ENCODE results near the gene ADAP1. TPM values are rescaled to one million over a fixed set of nuclear protein-coding genes. Genes with fewer than 3 reads are reported as not detected.

ADAP1 gene
- total RNA-seq, 4 donors from 2014 or later = 44.8 to 106 (median 60.1) TPM

DNA sequence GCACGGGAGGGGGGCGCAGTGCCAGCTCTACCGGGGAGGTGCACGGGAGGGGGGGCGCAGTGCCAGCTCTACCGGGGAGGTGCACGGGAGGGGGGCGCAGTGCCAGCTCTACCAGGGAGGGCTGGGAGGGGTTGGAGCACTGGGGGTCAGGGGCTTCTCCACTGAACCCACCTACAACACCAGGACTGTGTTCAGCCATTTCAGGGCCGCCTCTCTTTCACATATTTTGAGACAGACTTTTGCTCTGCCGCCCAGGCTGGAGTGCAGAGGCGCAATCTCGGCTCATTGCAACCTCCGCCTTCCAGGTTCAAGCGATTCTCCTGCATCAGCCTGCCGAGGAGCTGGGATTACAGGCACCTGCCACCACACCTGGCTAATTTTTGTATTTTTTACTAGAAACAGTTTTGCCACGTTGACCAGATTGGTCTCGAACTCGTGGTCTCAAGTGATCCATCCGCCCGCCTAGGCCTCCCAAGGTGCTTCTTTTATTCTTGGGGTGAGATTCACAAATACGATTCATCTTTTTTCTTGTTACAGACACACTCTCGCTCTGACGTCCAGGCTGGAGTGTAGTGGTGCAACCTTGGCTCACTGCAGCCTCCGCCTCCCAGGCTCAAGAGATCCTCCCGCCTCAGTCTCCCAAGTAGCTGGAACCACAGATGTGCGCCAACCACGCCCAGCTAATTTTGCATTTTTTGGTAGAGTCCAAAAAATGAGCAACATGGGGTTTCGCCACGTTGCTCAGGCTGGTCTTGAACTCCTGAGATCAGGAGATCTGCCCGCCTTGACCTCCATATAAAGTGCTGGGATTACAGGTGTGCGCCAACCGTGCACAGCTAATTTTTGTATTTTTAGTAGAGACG is 37.0 kb downstream of the ADAP1 start:
- Histone ChIP-seq H3K9me3 (no peaks in the 10 kb centered on the region), H3K27ac (no peak overlapping the region), H3K4me3 (no peak overlapping the region), H3K4me1 (peaks cover 0 to 36% (median 5%) of the 10 kb centered on the region in 3 donors), H3K27me3 (no peaks in the 10 kb centered on the region), H3K36me3 (peaks cover 0 to 6% of the 10 kb centered on the region in 2 donors)
- ATAC-seq = no peak
- WGBS, 2 donors (ENCODE audit: low coverage in 1 of 2) = 79 to 85% methylated on average over 16 to 19 of the region's 33 CpGs
- TF ChIP-seq, protein P1, sequence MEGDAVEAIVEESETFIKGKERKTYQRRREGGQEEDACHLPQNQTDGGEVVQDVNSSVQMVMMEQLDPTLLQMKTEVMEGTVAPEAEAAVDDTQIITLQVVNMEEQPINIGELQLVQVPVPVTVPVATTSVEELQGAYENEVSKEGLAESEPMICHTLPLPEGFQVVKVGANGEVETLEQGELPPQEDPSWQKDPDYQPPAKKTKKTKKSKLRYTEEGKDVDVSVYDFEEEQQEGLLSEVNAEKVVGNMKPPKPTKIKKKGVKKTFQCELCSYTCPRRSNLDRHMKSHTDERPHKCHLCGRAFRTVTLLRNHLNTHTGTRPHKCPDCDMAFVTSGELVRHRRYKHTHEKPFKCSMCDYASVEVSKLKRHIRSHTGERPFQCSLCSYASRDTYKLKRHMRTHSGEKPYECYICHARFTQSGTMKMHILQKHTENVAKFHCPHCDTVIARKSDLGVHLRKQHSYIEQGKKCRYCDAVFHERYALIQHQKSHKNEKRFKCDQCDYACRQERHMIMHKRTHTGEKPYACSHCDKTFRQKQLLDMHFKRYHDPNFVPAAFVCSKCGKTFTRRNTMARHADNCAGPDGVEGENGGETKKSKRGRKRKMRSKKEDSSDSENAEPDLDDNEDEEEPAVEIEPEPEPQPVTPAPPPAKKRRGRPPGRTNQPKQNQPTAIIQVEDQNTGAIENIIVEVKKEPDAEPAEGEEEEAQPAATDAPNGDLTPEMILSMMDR (IDR thresholded peaks at IDR 0.05) = no peak
- TF ChIP-seq POLR2A (IDR thresholded peaks at IDR 0.05) (no peak), POLR2AphosphoS5 (IDR thresholded peaks at IDR 0.05) (no peak), EP300 (IDR thresholded peaks at IDR 0.05) (no peak)

DNA sequence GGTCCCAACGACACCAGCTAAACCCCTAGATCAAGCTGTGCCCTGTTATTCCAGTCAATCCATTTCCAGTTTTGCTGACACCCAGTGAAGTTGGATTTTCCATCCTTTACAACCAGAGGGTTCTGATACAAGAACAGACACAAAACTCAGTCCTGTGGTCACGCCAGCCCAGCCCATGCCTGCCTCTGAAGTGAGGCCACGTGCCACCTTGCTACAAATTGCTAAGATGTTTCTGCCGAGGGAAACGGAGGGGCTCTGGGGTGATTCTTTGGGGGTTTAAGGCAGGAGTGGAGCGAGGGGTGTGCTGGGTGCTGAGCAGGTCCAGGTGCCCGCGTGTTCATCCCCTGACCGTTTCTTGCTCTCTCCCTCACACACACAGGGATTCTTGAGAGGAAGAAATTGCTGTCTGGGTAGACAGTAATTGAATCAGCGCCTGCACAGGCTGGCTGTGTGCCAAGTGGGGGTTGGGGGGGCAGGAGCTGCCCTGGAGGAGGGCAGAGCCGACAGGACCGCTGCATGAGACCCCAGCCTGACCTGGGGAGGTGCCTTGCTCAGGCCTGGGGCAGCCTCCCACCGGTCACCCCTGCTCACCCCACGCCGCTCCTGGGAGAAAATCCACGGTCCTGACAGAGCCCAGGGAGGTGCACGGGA is 38.1 kb downstream of the ADAP1 start:
- peaks cover 0 to 26% (median 5%) of the 10 kb centered on the region in 3 donors for H3K4me1 ChIP-seq
- peak overlapping the region in 1 of 2 donors; percentile 14 for H3K4me3 ChIP-seq
- H3K9me3 ChIP-seq = no peaks in the 10 kb centered on the region
- peaks cover 0 to 6% of the 10 kb centered on the region in 2 donors for H3K36me3 ChIP-seq
- peak overlapping the region in 2 of 4 donors; percentile 11 for H3K27ac ChIP-seq
- WGBS, 2 donors (ENCODE audit: low coverage in 1 of 2) = 16 to 100% methylated on average over 1 to 4 of the region's 17 CpGs
- ATAC-seq = peak; percentile 22
- no peak for TF ChIP-seq POLR2AphosphoS5 (IDR thresholded peaks at IDR 0.05)
- TF ChIP-seq, protein P1 (IDR thresholded peaks at IDR 0.05) = no peak
- TF ChIP-seq POLR2A (IDR thresholded peaks at IDR 0.05) = no peak
- TF ChIP-seq EP300 (IDR thresholded peaks at IDR 0.05) = no peak
- no peaks in the 10 kb centered on the region for H3K27me3 ChIP-seq

DNA sequence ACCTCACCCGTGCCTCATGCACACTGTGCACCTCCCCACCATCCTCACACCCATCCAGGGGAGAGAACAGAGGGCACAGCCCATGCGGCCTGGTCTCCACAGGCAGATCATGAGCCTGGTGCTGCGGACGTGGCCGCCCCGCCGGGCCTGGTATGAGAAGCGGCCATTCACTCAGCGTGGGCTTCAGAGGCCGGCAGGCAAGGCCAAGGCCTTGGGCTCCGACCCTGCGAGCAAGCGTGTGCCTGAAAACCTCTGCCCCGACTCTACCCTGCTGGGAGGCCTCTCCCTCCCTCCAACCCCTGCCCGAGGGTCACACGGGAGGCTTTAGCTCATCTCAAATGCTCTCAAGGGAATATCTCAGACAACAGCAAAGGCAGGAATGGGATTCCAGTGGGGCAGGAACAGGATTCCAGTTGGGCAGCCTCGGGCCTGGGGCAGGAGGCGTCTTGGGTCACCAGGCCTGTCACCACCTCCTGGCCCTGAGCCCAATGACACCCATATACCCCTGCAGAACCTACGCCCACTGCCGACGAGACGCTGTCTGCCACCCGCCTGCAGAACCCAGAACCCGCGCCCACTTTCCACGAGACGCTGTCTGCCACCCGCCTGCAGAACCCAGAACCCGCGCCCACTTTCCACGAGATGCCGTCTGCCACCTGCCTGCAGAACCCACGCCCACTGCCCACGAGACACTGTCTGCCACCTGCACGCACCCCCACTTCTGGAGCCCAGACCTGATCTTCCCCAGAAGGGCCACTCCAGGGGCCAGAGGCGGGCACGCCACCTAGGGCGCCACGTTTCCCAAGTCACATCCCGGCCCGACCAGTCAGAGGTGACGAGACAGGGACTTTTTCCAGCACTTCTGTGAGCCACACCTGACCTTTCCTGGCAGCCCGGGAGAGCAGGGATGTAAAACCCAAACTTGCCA is 38.9 kb downstream of the ADAP1 start:
- WGBS, 2 donors (ENCODE audit: low coverage in 1 of 2) = 92% methylated on average over 16 of the region's 43 CpGs; no CpG with 5 or more reads in 1 of the 2 donors
- TF ChIP-seq, protein P1 (IDR thresholded peaks at IDR 0.05) = no peak
- TF ChIP-seq POLR2A (IDR thresholded peaks at IDR 0.05) (no peak), EP300 (IDR thresholded peaks at IDR 0.05) (no peak), POLR2AphosphoS5 (IDR thresholded peaks at IDR 0.05) (no peak)
- Histone ChIP-seq H3K36me3 (peaks cover 0 to 6% of the 10 kb centered on the region in 2 donors), H3K27ac (peak overlapping the region in 1 of 4 donors; percentile 11), H3K27me3 (no peaks in the 10 kb centered on the region), H3K4me1 (peaks cover 0 to 29% (median 5%) of the 10 kb centered on the region in 3 donors), H3K4me3 (no peak overlapping the region), H3K9me3 (no peaks in the 10 kb centered on the region)
- no peak for ATAC-seq

DNA sequence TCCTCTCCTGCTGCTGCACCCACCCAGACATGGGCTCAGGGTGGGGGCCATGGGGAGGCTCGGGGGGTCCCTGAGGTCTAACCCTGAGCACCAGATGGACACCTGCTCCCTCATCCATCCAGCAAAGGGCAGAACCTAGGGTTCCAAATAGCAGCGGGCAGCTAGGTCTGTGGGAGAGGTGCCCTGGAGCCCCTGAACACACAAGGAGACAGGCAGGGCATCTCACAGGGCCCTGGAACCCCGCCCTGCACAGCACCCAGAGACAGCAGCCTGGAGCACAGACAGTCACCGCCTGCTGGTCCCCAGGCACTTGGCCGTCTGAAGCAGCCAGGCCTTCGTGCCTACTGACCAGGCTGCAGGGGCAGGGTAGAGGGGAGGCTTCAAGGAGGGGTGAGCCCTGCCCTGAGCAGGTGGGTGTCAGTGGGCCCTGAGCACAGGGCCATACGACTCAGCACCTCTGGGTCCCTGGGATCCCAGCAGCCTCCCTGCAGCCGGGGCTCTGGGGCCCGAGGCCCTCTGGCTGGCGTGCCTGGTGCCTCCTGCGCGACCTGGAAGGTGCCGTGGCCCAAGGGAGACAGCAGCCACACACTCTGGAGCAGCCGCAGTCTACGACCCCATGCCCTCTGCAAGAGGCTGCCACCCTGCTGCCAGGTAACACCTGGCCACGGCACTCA is 39.8 kb downstream of the ADAP1 start:
- ATAC-seq = no peak
- Histone ChIP-seq H3K27me3 (no peaks in the 10 kb centered on the region), H3K9me3 (no peaks in the 10 kb centered on the region), H3K36me3 (peaks cover 0 to 6% of the 10 kb centered on the region in 2 donors), H3K4me1 (peaks cover 0 to 36% (median 5%) of the 10 kb centered on the region in 3 donors), H3K4me3 (no peak overlapping the region), H3K27ac (no peak overlapping the region)
- TF ChIP-seq POLR2A (IDR thresholded peaks at IDR 0.05) = no peak
- TF ChIP-seq, protein P1 (IDR thresholded peaks at IDR 0.05) = no peak
- no peak for TF ChIP-seq POLR2AphosphoS5 (IDR thresholded peaks at IDR 0.05)
- TF ChIP-seq EP300 (IDR thresholded peaks at IDR 0.05) = no peak
- no CpG with 5 or more reads among the region's 16 CpGs for WGBS, 2 donors (ENCODE audit: low coverage in 1 of 2)

Measured in gastroesophageal sphincter (tissue), 4 donors.